GM12872 (cell line): ENCODE results near the gene MBTPS1.

Experiments used
- TF ChIP-seq, protein P1 (sequence below): IDR thresholded peaks from 3 replicates; pipeline ENCODE4 v1.5.1; 2011; ENCODE audit warnings: low read depth, mild to moderate bottlenecking, low read length, moderate library complexity; ENCODE audit not compliant: insufficient read depth

MBTPS1 gene

DNA sequence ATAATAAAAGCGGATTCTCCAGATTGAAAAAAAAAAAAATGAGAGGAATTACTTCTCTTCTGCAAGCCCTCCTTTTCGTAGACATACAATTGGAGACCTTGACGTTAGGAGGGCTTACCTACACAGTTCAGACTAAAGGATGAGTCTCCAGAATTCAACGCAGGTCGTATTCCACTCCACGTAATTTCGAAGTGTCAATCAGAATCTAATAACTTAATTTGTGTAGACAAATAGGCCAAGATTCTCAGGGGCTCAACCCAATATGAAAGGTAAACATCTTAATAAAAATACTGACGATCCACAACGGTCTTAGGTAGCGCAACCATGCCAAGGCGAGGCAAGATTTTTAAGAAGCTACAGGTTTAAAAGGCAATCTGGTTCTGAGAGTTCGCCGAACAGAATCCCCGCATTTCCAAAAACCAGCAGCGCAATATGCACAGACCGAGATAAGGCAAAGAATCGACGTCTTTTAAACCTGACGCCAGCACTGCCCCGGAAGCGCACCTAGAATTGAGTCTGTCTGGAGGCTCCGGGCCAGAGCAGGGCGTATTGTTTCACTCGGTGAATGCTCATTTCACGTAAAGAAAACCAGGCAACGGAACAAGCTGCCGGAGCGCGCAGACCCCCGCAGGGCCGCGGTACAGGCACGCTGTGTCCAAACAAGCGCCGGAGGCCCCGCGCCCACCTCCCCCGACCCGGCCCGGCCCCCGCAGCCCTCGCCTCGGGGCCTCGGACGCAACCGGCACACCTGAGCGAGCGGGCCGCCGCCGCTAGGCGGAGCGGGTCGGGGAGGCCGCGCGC is 623 bp downstream of the MBTPS1 start:
- TF ChIP-seq, protein P1, sequence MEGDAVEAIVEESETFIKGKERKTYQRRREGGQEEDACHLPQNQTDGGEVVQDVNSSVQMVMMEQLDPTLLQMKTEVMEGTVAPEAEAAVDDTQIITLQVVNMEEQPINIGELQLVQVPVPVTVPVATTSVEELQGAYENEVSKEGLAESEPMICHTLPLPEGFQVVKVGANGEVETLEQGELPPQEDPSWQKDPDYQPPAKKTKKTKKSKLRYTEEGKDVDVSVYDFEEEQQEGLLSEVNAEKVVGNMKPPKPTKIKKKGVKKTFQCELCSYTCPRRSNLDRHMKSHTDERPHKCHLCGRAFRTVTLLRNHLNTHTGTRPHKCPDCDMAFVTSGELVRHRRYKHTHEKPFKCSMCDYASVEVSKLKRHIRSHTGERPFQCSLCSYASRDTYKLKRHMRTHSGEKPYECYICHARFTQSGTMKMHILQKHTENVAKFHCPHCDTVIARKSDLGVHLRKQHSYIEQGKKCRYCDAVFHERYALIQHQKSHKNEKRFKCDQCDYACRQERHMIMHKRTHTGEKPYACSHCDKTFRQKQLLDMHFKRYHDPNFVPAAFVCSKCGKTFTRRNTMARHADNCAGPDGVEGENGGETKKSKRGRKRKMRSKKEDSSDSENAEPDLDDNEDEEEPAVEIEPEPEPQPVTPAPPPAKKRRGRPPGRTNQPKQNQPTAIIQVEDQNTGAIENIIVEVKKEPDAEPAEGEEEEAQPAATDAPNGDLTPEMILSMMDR = peak; percentile 26; the same call in 1 of the 3 replicates

DNA sequence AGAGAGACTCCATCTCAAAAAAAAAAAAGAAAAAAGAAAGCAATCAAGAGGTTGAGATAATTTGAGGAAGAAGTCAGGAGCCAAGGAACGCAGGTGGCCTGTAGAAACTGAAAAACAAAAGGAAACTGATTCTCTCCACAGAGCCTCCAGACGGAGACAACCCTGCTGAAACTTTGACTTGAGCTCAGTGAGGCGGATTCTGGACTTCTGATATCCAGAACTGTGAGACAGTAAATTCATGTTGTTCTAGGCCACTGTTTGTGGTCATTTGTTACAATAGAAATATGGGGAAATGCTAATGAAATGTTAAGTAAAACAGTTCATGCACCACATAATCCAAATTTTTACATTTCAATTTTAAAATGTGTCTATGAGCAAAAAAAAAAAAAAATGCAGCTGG is 5.2 kb downstream of the MBTPS1 start:
- TF ChIP-seq, protein P1 = no peak

DNA sequence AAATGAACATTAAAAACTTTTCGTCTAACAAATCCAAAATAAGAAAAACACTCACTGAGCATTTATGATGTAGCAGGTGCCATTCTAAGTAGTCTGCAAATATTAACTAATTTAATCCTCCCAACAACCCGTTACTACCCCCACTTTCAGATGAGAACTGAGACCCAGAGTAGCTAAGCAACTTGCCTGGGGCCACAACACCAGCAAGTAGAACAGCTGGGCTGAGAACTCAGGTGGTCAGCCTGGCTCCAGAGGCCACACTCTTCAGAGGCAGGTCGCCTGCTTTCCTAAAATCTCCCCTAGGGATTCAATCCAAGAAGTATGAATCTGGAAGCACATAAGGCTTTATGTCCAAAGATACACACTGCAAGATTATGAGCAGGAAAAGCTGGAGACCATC is 6.2 kb downstream of the MBTPS1 start:
- TF ChIP-seq, protein P1 = no peak

DNA sequence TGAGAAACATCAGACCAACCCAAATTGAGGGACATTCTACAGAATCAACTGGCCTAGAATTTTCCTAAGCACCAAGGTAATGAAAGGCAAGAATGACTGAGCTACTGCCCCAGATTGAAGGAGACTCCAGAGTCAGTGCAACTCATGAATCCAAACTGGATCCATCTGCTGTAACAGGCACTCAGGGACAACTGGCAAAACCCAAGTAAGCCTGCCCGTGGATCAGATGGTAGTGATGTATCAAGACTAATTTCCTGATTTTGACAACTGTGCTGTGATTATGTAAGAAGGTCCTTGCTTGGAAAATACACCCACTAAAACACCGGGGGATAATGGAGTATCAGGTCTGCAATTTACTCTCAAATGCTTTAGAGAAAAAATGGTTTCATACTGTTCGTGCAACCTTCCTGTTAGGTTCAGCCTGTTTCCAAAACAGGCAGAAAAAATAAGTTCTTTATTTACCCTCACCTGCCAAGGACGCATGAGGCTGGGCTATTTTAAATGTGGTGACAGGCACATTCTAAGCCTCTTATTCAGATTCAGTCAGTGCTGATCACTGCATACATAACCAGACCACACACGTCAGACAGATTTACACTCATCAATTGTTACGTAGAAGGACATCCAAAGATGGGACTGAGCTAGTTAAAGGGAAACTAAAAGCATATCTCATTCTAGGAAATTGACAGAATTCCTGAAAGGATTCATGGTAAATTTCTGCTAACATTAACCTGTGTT is 7.0 kb downstream of the MBTPS1 start:
- TF ChIP-seq, protein P1 = no peak

DNA sequence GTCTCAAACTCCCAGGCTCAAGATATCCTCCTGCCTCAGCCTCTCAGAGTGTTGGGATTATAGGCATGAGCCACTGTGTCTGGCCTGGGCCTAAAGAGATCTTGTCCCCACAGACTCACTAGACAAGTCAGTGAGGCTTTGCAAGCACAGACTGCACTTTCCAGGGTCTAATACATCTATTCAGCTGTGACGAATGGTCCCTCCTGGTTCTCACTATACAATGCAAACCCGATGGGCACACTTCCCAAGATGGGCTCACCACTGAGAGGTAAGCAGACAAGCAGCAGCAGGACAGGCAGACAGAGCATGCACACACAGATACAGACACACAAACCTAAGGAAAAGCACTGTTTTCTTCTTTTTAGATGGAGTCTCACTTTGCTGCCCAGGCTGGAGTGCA is 8.8 kb downstream of the MBTPS1 start:
- TF ChIP-seq, protein P1 = no peak

DNA sequence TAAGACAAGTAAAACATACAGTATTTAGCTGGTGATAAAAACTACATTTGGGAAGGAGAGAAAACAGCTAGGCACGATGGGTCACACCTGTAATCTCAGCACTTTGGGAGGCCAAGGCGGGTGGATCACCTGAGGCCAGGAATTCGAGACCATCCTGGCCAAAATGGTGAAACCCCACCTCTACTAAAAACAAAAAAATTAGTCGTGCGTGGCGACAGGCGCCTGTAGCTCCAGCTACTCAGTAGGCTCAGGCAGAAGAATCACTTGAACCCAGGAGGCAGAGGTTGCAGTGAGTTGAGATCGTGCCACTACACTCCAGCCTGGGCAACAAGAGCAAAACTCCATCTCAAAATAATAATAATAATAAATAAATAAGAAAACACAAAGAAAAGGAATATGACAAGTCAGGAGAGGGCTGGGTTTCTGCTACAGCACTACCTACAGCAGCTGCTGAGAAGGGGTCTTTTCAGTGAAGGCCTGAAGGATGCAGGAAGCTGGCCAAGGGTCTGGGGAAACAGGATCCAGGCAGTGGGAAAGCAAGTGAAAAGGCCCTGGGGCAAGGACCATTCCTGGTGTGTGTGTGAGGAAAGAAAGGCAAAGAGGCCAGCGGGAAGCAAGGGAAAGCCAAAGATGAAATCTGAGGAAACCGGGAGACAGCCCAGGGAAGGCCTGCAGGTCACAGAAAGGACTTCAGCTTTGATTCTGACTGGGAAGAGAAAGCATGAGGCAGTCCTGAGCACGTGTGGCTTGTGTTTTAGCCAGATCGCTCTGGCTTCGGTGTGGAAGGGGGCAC is 10.6 kb downstream of the MBTPS1 start:
- TF ChIP-seq, protein P1 = no peak

DNA sequence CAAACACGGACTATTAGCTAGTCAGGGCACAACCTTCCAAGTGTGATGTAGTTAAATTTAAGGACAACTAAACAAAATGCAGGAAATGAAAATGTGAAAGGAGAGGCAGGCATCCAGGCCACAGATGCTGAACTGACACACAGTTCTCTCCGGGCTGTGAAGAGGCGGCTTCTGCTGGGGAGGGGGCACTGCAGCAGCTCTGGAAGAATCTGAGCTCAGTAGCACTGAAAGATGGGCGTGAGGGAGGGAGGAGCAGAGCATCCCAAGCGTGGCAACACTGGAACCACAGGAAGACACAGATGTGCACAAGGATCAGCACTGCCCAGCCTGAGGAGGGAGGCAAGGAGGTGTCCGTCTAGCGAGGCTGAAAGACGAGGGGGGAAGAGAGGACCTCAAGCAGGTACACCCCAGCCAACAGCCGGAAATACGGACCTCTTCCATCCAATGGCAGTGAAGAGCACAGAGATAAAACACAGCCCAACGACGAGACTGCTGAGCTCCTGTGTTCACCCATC is 11.4 kb downstream of the MBTPS1 start:
- TF ChIP-seq, protein P1 = no peak
